HG03521 (cell line): Measurements from ENCODE around the gene RTF2.
"Not testable (repeated sequence)": the region's sequence is repeated elsewhere in the genome, so short reads cannot be mapped to it uniquely, and the experiment has no call there.

Experiments used
- ATAC-seq: cut with Tn5 transposase; IDR thresholded peaks from one replicate; pipeline ENCODE4 v1.9.1; 2021; ENCODE audit warnings: mild to moderate bottlenecking, moderate library complexity; ENCODE audit not compliant: unreplicated experiment

The RTF2 gene

DNA sequence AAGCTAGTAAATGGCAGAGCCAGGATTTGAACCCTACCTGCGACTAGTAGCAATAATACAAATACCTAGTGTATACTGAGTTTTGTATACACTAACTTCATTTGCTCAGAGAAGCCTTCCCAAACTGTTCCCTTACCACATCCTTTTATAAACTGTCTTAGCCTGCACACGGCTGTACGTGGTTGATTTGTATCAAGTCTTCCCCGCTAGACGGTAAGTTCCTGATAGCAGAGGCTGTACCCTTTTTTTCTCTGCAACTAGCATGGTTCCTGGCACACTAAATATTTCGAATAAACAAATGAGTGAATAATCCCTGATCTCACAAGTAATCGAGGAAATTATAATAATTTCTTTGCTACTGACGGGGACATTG, 636 bp downstream of the RTF2 start:
- no peak for ATAC-seq

DNA sequence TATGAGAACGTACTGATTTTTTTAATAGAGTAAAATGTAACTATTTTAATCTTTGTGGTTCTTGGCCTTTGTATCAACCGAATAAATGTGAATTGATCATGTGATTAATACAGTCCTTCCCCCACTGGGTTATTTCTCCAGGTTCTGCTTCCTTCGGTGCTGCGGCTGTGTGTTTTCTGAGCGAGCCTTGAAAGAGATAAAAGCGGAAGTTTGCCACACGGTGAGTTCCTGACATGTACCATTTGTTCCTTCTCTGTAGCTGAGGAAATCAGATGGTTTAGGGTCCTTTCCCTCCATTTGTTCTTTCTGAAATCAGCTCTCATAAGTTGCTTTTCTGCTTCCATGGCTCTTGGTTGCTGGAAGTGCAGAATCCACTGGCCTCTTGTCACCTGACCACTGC, 15.5 kb downstream of the RTF2 start:
- no peak for ATAC-seq

DNA sequence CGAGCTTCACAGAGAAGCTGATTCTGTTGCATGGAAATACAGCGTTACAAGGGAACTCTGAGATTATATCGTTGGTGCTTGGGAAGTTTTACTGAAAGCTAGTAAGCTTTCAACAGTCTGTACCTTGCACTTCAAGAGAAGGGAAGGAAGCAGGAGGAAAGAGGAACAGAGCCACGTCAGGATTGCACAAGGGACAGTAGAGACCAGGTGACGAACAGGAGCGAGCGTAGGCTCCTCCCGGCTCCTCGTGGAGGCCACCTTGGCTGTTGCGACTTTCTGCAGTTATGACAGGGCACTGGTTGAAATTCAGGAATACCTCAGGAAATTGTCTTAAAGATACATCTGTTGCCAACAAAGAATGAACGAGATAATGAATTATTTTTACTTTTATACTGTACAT, 18.8 kb downstream of the RTF2 start:
- ATAC-seq: no peak

DNA sequence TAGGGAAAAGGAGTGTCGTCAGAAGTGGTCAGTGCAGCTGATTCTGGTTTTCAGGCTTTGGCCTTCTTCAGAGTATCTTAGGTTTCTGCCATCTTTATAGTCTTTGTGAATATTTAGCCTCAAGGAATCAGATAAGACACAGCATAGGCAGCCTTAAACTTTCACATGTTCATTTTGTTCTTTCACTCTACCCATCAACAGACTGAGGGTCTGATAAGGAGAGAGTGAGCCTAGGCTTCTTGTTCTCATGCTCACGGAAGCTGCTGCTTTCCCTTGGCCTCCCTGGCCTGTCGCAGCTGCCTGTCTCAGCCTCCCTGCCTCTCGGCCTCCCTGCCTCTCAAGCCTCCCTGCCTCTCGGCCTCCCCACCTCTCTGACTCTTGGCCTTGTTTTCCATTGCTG, 20.1 kb downstream of the RTF2 start:
- ATAC-seq: no peak

DNA sequence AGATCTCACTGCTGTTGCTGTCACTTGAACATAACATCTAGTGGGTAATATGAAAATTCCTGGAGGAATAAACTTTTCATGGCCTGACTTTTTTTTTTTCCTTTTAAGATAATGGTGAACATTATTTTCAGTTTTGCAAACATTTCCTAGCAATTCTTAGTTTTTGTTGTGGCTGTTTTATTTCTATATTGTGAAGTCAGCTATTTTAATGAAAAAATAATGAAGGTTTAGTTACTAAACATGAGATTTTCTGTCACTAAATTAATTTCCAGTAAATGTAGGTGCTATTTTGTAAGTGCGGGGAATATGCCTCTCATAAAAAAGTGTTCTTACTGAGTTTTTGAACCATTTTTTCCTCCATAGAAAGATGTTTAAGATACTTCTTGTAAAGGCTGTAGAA, 32.7 kb downstream of the RTF2 start:
- ATAC-seq: no peak

DNA sequence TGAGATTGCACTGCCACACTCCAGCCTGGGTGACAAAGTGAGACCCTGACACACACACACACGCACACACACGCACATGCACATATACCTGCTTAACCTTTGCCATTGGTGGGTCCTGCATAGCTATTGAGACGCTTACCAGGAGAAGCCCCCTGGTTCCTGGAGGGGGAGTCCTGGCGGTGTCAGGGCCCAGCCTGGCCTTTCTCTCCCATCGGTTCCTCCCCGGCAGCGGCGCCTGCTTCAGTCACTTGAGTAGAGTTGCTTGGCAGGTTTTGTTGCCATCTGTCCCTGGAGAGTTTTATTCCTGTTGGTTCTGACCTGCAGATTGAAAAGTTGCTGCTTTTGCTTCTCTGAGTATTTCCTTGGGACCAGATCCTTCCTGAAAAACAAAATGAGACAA, 35.5 kb downstream of the RTF2 start:
- no peak for ATAC-seq

DNA sequence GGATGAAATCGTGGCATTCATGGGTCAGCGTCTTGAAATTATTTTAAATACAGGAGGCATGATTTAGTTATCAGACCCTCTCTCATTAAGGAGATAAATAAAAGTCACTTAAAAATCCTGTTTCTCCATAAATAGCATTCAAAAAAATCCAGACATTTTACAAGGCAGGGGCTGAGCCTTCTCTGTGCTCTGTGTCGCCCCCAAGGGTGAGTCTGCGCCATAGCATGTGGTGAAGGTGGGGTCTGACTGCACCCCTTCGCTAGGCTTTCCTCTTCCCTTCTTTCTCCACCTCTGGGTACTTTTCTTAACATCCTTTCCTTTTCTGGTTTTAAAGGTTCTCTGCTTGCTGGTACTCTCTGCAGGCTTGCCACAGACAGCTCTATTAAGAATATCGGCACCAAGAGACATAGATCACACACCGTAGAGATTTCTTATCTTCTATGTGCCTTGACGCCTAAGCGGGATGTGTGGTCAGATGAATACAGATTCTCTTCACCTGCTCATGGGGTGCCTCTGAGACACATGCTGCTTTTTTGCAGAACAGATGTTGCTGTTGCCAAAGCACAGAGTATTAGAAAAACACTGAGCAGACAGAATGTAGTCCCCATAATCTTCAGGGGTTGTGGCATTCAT, 36.1 kb downstream of the RTF2 start:
- no peak for ATAC-seq

DNA sequence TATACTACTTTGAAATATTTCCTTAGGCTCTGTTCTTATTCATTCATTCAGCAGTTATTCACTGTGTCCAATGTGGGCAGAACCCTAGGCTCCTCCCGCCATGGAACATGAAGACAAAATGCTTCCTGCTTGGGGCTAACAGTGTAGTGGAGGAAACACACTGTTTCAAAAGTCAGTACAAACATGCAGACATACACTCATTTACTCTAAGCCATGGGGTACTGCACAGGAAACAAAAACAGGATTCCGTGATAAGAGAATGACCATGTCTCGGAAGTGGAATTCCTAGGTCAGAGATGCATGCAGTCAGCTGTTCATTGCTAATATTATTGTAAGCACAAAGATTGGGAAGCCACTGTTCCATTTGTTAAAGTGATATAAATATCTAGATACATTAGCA, 37.7 kb downstream of the RTF2 start:
- no peak for ATAC-seq

DNA sequence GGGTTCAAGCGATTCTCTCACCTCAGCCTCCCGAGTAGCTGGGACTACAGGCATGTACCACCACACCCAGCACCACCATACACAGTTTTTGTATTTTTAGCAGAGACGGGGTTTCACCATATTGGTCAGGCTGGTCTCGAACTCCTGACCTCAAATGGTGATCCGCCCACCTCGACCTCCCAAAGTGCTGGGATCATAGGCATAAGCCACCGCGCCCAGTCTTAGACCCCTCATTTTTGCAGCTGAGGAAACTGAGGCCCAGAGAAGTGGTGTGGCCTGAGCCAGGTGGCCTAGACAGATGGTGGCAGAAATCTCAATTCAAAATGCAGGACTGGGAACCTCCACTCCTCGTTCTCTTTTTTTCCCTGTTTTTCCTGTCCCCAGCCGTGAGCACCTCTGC, 43.5 kb downstream of the RTF2 start:
- ATAC-seq: no peak

DNA sequence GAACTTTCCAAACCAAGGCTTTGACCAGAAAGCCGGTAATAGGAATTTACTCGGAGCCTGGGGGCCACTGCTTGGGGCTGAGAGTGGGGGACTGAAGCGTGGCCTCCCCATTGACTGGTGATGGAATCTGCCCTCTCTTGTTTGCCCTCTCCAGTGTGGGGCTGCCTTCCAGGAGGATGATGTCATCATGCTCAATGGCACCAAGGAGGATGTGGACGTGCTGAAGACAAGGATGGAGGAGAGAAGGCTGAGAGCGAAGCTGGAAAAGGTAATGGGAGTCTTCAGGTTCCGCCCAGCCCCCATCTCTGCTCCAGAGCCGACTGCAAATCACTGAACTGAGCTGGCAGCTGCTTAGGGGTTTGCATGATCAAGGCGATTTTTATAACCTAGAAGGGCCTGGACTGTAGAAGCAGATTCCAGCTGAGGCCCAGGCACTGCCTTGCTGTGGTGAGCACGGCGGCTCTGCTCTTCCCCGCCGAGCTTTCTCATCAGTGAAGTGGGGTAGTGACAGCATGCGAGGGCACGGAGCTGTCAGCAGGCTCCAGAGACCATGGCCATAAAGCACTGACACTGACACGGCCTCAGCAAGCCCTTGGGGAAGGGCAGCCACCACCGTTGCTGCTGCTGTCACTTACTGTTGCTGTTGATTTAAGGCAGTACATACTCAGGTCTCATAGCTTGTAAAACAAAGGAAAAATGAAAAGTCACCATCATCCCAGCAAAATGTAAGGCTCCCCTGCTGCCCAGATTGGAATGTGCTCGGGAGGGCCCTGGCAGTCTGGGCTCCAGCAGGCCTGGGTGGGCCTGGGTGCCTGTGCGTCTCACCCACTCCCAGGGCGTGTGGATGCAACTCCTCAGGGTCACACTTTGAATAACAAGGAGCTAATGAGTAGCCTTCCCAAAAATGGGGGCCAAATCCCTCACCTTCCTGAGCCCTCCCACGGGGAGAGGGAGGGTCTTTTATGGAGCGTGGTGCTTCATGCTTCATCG, 45.0 kb downstream of the RTF2 start:
- ATAC-seq: no peak

DNA sequence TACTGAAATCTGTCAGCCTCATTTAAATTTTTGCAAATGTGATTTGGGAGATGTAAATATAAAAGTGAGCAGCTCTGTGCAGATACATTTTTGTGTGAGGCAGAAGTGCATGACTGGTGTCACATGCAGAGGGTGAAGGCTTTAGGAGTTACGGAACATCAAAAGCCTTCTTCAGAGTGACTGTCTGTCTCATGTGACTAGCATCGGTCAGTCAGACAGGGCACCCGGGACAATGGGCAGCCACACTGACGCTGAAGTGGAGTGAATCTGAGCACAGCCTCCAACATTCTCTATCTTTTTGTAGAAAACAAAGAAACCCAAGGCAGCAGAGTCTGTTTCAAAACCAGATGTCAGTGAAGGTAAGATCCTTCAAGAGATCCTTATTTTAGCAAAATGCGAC, 48.2 kb downstream of the RTF2 start:
- no peak for ATAC-seq

DNA sequence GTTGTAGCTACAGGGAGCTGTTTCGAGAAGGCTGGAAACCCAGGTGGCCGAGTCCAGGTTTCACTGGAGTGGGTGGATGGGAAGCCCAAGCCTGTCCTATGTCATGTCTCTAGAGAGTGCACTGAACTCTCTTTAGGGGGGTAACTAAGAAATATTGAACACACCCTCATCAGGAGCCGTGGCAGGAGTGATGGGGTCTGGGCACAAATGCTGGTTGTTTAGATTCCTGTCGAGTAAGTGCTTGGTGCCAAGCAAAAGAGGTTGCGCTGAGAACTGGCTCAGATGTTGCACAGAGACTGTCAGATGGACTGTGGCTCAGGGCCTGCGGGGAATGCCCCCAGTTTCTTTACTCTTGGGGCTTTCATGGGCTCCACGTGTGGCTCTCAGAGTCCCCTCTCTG, 48.8 kb downstream of the RTF2 start:
- no peak for ATAC-seq

DNA sequence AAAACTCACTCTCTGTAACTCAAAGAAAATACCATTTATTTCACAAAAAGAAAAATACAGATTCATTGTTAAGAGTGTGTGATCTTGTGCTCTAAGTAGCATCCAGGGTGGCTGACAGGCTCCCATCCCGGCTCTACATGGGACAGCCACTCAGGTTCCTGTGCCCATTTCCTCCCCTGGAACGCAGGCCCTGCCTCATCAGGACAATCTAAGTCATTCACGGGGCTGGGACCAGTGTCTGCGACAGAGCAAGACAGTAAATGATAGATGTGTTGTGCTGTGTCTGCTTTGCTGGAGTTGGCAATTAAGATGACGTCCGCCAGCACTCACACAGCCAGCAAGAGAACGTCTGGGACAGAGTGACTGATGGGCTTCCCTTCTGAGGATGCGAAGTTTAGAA, 49.2 kb downstream of the RTF2 start:
- ATAC-seq: no peak

DNA sequence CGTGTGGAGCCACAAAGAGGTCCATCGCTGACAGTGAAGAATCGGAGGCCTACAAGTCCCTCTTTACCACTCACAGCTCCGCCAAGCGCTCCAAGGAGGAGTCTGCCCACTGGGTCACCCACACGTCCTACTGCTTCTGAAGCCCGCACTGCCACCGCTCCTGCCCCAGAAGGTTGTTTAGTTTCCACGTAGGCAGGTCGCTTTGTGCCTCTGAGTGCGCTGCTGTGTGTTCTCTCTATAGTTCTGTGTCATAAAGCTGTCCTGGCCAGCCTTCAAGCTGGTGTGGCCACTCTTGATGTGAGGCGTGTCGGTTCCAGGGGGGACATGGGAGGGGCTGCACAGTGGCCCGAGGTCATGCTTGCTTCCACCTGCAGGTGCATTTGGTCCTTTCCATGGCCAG, 49.7 kb downstream of the RTF2 start:
- ATAC-seq: no peak

DNA sequence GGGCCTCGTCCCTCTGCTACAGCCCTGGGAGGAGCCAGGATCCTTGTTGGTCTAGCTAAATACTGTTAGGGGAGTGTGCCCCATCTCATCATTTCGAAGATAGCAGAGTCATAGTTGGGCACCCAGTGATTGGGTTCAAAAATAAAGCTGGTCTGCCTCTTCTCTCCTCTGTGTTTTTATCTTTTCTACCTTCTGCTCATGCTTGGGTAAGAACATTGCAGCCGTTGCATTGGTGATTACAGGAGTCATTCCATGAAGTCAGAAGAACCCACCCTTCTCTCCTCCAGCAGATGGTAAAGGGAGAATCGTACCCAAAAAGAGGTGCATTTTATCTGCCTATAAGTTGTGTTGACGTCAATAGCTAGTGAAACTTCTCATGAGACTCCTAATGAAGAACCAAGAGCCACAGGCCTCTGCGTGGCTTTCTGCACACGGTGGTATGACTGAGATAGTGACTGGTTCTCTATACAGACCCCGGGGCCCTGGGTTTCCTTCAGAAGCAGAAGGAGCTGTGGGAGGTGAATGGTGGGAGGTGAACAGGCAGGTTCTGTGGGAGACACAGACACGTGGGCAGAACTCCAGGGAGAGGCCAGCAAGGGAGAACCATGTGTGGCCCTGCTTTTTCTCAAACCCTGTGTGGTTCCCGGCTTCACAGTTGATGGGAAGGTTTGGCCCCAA, 50.4 kb downstream of the RTF2 start:
- no peak for ATAC-seq

DNA sequence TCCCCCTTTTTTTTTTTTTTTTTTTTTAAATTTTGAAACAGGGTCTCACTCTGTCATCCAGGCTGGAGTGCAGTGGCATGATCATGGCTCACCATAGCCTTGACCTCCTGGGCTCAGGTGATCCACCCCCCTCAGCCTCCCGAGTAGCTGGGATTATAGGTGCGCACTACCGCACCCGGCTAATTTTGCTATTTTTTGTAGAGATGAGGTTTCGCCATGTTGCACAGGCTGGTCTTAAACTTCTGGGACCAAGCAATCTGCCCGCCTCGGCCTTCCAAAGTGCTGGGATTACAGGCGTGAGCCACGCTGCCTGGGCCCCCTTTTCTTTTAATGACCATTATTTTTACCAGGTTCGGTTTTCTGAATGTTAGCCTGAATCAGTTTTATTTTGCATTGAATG, 51.1 kb downstream of the RTF2 start:
- no peak for ATAC-seq

DNA sequence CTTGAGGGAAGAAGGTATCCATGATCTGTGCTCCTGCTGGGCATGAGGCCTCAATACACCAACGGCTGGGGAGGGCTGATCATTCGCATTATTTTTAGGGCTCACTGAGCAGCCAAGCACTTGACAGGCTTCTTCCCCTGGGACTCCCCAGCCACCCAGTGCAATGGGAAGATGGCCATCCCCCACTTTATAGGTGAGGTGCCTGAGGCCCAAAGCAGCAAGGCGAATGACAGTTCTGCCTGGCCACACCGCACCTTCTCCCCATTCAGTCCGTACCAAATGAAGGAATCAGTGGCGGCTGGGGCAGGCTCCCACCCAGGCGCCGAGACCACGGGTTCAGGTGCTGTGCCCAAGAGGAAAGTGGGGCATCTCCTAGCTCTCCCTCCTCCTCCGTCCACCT, 51.8 kb downstream of the RTF2 start:
- ATAC-seq: no peak

DNA sequence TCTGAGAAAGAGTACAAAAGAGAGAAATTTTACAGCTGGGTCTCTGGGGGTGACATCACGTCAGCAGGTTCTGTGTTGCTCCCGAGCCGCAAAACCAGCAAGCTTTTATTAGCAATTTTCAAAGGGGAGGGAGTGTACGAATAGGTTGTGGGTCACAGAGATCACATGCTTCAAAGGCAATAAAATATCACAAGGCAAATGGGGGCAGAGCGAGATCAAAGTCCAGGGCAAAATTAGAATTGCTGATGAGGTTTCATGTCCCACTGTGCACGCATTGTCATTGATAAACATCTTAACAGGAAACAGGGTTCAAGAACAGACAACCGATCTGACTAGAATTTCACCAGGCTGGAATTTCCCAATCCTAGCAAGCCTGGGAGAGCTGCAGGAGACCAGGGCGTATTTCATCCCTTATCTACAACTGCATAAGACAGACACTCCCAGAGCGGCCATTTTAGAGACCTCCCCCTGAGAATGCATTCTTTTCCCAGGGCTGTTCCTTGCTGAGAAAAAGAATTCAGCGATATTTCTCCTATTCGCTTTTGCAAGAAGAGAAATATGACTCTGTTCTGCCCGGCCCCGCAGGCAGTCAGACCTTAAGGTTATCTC, 52.4 kb downstream of the RTF2 start:
- not testable (repeated sequence) for ATAC-seq

DNA sequence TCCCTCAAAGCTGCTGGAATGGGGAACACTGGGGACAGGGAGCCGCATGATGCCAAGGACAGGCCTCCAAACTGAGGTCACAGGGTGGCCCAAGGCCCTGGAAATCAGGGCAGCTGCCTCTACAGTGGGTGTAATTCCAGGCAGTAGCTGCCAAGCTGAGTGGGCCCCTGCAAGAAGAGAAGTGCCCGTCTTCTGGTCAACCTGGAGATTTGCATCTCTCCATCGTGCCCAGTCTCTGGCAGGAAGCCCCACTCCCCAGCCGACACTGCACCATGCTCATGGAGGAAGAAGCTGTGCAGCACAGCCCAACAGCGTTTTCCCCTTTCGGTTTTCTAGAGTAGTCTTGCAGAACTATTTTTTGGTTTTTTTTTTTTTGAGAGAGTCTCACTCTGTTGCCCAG, 53.9 kb downstream of the RTF2 start:
- ATAC-seq: no peak

DNA sequence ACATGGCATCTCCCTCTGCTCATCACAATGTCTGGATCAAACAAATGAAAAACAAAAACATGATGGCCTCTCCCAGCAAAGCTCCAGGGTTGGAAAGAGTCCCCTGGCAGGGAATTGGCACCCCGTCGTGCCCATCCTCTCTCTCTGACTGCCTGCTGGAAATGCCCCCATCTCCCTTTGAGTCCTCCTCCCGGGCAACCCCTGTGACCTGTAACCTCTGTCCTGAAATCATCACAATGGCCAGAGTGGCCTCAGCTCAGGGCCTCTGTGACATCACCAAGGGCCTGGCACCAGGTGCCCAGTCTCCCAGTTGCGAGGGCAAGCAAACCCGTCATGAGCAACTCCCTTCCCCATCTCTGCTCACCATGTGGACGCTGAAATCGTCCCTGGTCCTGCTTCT, 56.0 kb downstream of the RTF2 start, which contains the start of gene FAM209A:
TSS of gene FAM209A (plus strand) at position 301 of the 400 bp plus-strand sequence. CDS start at position 366, 65 bp downstream.
- not testable (repeated sequence) for ATAC-seq

DNA sequence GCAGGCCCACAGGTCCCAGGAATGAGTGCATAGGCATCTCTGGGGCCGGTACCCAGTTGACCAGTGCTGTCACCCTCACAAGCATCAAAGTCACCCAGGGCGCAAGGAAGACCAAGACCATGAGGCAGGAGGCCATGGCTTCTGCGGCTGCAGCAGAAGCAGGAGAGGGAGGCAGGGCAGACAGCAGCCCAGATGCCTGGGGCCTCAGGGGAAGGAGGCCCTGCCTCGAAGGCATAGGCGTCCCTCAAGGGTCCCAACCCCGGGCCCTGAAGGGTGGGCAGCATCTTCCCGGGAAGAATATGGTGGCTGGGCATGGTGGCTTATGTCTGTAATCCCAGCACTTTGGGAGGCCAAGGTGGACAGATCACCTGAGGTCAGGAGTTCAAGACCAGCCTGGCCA, 59.1 kb downstream of the RTF2 start:
- no peak for ATAC-seq
